ENCODE data around the gene SHOC2. TPM values are rescaled to one million over a fixed set of nuclear protein-coding genes. Genes with fewer than 3 reads are reported as not detected.

SHOC2 gene
- total and polyA plus RNA-seq, 2 of the 8 experiments (the other 6 are each of a cell fraction or from before 2014, with no cell fraction given), result 7.6 to 28.2 TPM

DNA sequence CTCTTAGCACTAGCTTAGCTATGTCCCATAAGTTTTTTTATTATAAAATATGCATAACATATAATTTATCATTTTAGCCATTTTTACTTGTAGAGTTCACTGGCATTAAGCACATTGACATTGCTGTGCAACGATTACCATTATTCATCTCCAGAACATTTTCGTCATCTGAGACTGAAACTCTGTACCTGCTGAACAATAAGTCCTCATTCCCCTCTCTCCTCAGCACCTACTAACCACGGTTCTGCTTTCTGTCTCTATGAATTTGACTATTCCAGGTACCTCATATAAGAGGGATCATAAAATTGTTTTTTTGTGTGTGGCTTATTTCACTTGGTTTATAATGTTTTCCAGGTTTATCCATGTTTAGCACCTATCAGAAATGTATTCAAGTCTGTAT, 64.1 kb downstream of the SHOC2 start:
- H3K36me3 ChIP-seq (ENCODE audit: control insufficient read depth in 2 of 4, insufficient read depth in 4 of 4, low read length in 3 of 4), result peaks cover 0 to 2% (median under 1%) of the 10 kb centered on the region in 4 experiments; a peak in 3 of 8 replicates
- H2BK120ac ChIP-seq (replicated peaks; ENCODE audit: low read depth, low read length), result no peak overlapping the region
- ChIA-PET POLR2A (ENCODE audit: partially characterized antibody) (no interaction called here), CTCF (ENCODE audit: partially characterized antibody) (no interaction called here)
- peaks cover 0 to 44% of the 10 kb centered on the region in 2 experiments; a peak in 2 of 4 replicates for H3K79me2 ChIP-seq (ENCODE audit: control insufficient read depth in 1 of 2, insufficient read depth in 2 of 2, low read length in 2 of 2)
- H3K4me1 ChIP-seq (replicated peaks in 1 of 4; ENCODE audit: control insufficient read depth in 3 of 4, insufficient read depth in 4 of 4, low read length in 3 of 4), result no peaks in the 10 kb centered on the region
- no peak overlapping the region for H2AFZ ChIP-seq (ENCODE audit: low read length)
- H3K9me3 ChIP-seq (ENCODE audit: insufficient read depth in 2 of 2, low read depth in 1 of 2, low read length in 1 of 2), result no peaks in the 10 kb centered on the region
- no peak overlapping the region for H3K4me3 ChIP-seq (ENCODE audit: extremely low read depth in 1 of 4, insufficient read depth in 2 of 4, low read depth in 3 of 4, low read length in 4 of 4)
- no peak for TF ChIP-seq BCL11A (IDR thresholded peaks at IDR 0.05; ENCODE audit: low read depth in 2 of 2, low read length in 2 of 2)
- TF ChIP-seq CHD1 (IDR thresholded peaks at IDR 0.05; ENCODE audit: low read depth, low read length), result no peak
- no peak for TF ChIP-seq KDM5A (IDR thresholded peaks at IDR 0.05; ENCODE audit: low read length)
- TF ChIP-seq RBBP5 (IDR thresholded peaks at IDR 0.05; ENCODE audit: borderline replicate concordance, low read depth, low read length), result no peak
- TF ChIP-seq RXRA (IDR thresholded peaks at IDR 0.05; ENCODE audit: insufficient read depth, low read depth, low read length), result no peak
- no peak for TF ChIP-seq SIRT6 (IDR thresholded peaks at IDR 0.05; ENCODE audit: low read length)
- TF ChIP-seq JUND (IDR thresholded peaks at IDR 0.05; ENCODE audit: low read length), result no peak
- TF ChIP-seq, protein P1, sequence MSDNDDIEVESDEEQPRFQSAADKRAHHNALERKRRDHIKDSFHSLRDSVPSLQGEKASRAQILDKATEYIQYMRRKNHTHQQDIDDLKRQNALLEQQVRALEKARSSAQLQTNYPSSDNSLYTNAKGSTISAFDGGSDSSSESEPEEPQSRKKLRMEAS (IDR thresholded peaks at IDR 0.05), result no peak
- TF ChIP-seq KDM4A (IDR thresholded peaks at IDR 0.05; ENCODE audit: low read depth, low read length, severe bottlenecking), result no peak
- no peak for TF ChIP-seq CHD2 (IDR thresholded peaks at IDR 0.05; ENCODE audit: low read length)
- TF ChIP-seq NRF1 (IDR thresholded peaks at IDR 0.05; ENCODE audit: low read depth, low read length), result no peak
- H2BK12ac ChIP-seq (ENCODE audit: low read depth, low read length), result no peak overlapping the region
- no peaks in the 10 kb centered on the region for H3K23me2 ChIP-seq (ENCODE audit: low read depth, low read length)
- no peak overlapping the region for H2BK20ac ChIP-seq (ENCODE audit: low read length)
- no peak overlapping the region for H3K9ac ChIP-seq (replicated peaks in 1 of 4; ENCODE audit: extremely low read depth in 1 of 4, low read depth in 3 of 4, low read length in 3 of 4)
- DNase-seq (ENCODE audit: low read depth in 1 of 2, low spot score in 2 of 2) (no peak), FAIRE-seq (no peak)
- H4K5ac ChIP-seq (ENCODE audit: insufficient read length, low read depth, low read length), result no peak overlapping the region
- no peaks in the 10 kb centered on the region for H4K20me1 ChIP-seq (replicated peaks in 1 of 2; ENCODE audit: control insufficient read depth in 1 of 2, insufficient read depth in 2 of 2, low read length in 2 of 2)
- H3K56ac ChIP-seq (replicated peaks; ENCODE audit: insufficient read length, low read depth, low read length), result no peak overlapping the region
- H4K91ac ChIP-seq (replicated peaks; ENCODE audit: insufficient read length, low read length), result no peak overlapping the region
- peaks cover 3% of the 10 kb centered on the region for H3K79me1 ChIP-seq (ENCODE audit: low read depth, low read length)
- no peaks in the 10 kb centered on the region for H3K27me3 ChIP-seq (replicated peaks in 1 of 4; ENCODE audit: control insufficient read depth in 3 of 4, extremely low read depth in 1 of 4, insufficient read depth in 3 of 4, low read length in 3 of 4)
- no peak overlapping the region for H2BK15ac ChIP-seq (ENCODE audit: low read length)
- no peak overlapping the region for H2BK5ac ChIP-seq (ENCODE audit: low read depth, low read length)
- no peak overlapping the region for H3K4ac ChIP-seq (replicated peaks; ENCODE audit: insufficient read length, low read depth, low read length)
- no peak overlapping the region for H3K14ac ChIP-seq (ENCODE audit: insufficient read length)
- H3K27ac ChIP-seq (ENCODE audit: low read depth, low read length), result no peak overlapping the region
- 91% methylated on average over 3 of the region's 3 CpGs; no CpG with 5 or more reads in 1 of the 2 experiments for WGBS, 2 experiments (ENCODE audit: extremely low coverage in 1 of 2, insufficient coverage in 1 of 2, insufficient read length in 1 of 2, insufficient replicate concordance in 2 of 2, low coverage in 1 of 2, low lambda C conversion rate in 2 of 2, missing lambda C conversion rate in 1 of 2)
- H3K4me2 ChIP-seq (ENCODE audit: insufficient read depth in 1 of 2, low read depth in 2 of 2, low read length in 2 of 2), result no peak overlapping the region
- no peak overlapping the region for H3K18ac ChIP-seq (ENCODE audit: extremely low read depth, low read length)
- no peak overlapping the region for H4K8ac ChIP-seq (ENCODE audit: extremely low read depth, insufficient read depth, low read length)
- no peak overlapping the region for H3K23ac ChIP-seq (ENCODE audit: insufficient read length)
- no peak overlapping the region for H2AK5ac ChIP-seq (ENCODE audit: low read depth, low read length)

Data from H1 (cell line).